Adrenal gland (tissue), 12 donors: ENCODE data around the gene NR1H4. TPM values are rescaled to one million over a fixed set of nuclear protein-coding genes. Genes with fewer than 3 reads are reported as not detected.
A peak's percentile ranks its signal among the peaks of the same experiment; 100 is the strongest.

Experiments
- DNase-seq, 7 donors: peaks; one replicate each; pipeline ENCODE4 v3.0.0-alpha.2; 2019 to 2020
- H3K27ac ChIP-seq, 5 donors: fragments of 200-600 bp; sonication (generic) in 4 of 5; 1 replicate in 3 of 5; 2 replicates in 2 of 5; pipeline versions ENCODE4 v1.5.1 to v1.8.0; 2016 to 2020; ENCODE audit warnings: mild to moderate bottlenecking in 1 of 5
- H3K27me3 ChIP-seq: fragments of 200-600 bp; 2 replicates; pipeline ENCODE4 v1.8.0; 2021
- H3K36me3 ChIP-seq, 2 donors: fragments of 200-600 bp; replicated peaks in 1 of 2; 1 replicate in 1 of 2; 2 replicates in 1 of 2; pipeline versions ENCODE4 v1.5.1 to v1.8.0; 2018 to 2022
- H3K4me1 ChIP-seq, 2 donors: fragments of 200-600 bp; replicated peaks in 1 of 2; 1 replicate in 1 of 2; 2 replicates in 1 of 2; pipeline versions ENCODE4 v1.5.1 to v1.8.0; 2018 to 2021
- H3K4me3 ChIP-seq, 4 donors: fragments of 200-600 bp; sonication (generic) in 3 of 4; one replicate each; pipeline ENCODE4 v1.5.1; 2016 to 2018
- H3K9me3 ChIP-seq, 3 donors: fragments of 200-600 bp; sonication (generic) in 1 of 3; replicated peaks in 1 of 3; 1 replicate in 2 of 3; 2 replicates in 1 of 3; pipeline versions ENCODE4 v1.5.1 to v1.8.0; 2016 to 2021
- POLR2A ChIP-seq, 2 donors: fragments of 450-650 bp; IDR thresholded peaks; one replicate each; pipeline ENCODE4 v1.6.1; 2017; ENCODE audit warnings: antibody characterized with exemption in 2 of 2, mild to moderate bottlenecking in 2 of 2, moderate library complexity in 1 of 2
- WGBS, 4 donors: extraction: QIAGEN DNeasy Blood & Tissue Kit in 2 of 4; methylation state at CpG; one replicate each; pipeline versions ENCODE4 v1.1.5 to v1.1.7; 2013 to 2017; 5-methylcytosine and 5-hydroxymethylcytosine counted together
- intact Hi-C, 2 donors: fragments of 100-400 bp; cut with DNase I; formaldehyde crosslinking; loops; one replicate each; pipeline versions ENCODE4 v1.14.1 to v1.15.0; 2022 to 2023
- polyA plus RNA-seq, 3 donors: library from polyadenylated mRNA; stranded (reverse); fragments of 200-250 nt in 2 of 3; fragments of 350-450 nt in 1 of 3; fragmentation: Illumina TruSeq in 1 of 3; extraction: RNeasy Lipid Tissue Mini Kit (QIAGEN cat#74804) in 1 of 3; gene quantifications; one replicate each; pipeline ENCODE4 v1.2.3, GENCODE V29; 2013 to 2014
- total RNA-seq, 9 donors: library from RNA; depleted of rRNA in 4 of 9; stranded (reverse); fragments of >200 nt in 4 of 9; fragments of 120-200 nt in 1 of 9; fragmentation: NEBNext Ultra II Directional in 1 of 9; extraction: Animal tissue kit (Norgen Biotek cat#: 25700) in 1 of 9; gene quantifications; one replicate each; pipeline versions ENCODE4 v1.1.0 to v1.2.4, GENCODE V29; 2013 to 2023
- TF ChIP-seq, protein P1 (sequence below), 6 experiments: fragments of 450-650 bp in 4 of 6; fragments of 200-600 bp in 2 of 6; sonication (generic) in 1 of 6; IDR thresholded peaks; 1 replicate in 5 of 6; 2 replicates in 1 of 6; pipeline versions ENCODE4 v1.5.1 to v1.8.0; 2016 to 2021; ENCODE audit warnings: antibody characterized with exemption in 6 of 6, mild to moderate bottlenecking in 2 of 6, moderate library complexity in 1 of 6
- donor health status: healthy with polysubstance abuse.
- donor health status: Bipolar disorder and iron deficiency.
- donor health status: DM: yes; HTN: yes; CAD: no.
- donor health status: DM: no; HTN: no; CAD: no.
- donor health status: DM: no; HTN: no; CAD: no.
- donor health status: DM: yes; HTN: yes; CAD: no.

The NR1H4 gene
- total and polyA plus RNA-seq, 12 donors: 17.2 to 66.9 (median 41.0) TPM

DNA sequence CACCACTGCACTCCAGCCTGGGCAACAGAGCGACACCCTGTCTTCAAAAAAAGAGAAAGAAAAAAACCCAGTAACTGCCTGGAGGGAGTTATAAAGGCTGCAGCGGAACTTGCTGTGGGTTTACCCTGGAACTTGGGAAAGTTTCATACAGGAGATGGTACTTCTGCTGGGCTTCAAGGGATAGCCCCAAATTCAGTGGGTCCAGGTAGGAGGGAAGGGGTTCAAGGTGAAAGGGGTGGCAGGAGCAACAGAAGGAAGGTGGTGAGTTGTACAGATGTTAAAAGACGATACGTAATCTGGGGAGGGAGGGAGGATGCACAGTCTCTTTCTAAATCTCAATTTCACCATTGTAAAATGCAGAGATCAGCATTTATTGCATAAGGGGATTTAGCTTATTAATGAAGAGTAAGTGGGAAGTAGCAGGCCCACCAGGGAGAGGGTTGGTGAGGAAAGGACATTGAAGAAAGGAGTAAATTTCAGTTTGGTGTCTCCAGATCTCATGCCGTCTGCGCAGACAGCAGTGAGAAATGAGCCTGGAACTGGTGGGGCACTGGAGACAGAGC is 91.3 kb downstream of the NR1H4 start:
- no peak for DNase-seq
- TF ChIP-seq POLR2A (IDR thresholded peaks at IDR 0.05): no peak
- 85 to 91% (median 90%) methylated on average over 6 of the region's 6 CpGs for WGBS, 4 donors
- Histone ChIP-seq H3K27me3 (no peaks in the 10 kb centered on the region), H3K4me1 (no peaks in the 10 kb centered on the region), H3K4me3 (no peak overlapping the region), H3K27ac (no peak overlapping the region), H3K36me3 (no peaks in the 10 kb centered on the region), H3K9me3 (no peaks in the 10 kb centered on the region)
- intact Hi-C loops: no loop called here

DNA sequence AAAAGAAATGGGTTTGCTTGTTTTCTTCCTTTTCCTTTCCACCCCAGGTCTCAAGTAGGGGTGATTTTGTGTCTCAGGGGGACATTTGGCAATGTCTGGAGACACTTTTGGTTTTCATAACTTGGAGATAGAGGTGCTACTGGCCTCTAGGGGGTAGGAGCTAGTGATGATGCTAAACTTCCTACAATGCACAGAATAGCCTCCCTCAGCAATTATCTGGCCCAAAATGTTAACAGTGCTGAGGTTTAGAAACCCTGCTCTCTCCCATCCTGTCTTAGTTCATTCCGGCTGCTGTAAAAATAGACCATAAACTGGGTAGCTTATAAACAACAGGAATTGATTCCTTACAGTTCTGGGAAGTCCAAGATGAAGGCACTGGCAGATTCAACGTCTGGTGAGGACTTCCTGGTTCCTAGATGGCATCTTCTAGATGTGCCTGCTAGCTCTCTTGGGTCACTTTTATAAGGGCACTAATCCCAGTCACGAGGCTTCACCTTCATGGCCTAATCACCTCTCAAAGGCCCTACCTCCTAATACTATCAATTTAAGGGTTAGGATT is 92.4 kb downstream of the NR1H4 start:
- Histone ChIP-seq H3K4me1 (no peaks in the 10 kb centered on the region), H3K36me3 (no peaks in the 10 kb centered on the region), H3K27ac (peak overlapping the region in 1 of 5 donors; percentile 0), H3K27me3 (no peaks in the 10 kb centered on the region), H3K9me3 (no peaks in the 10 kb centered on the region), H3K4me3 (no peak overlapping the region)
- intact Hi-C loops: no loop called here
- 58 to 73% (median 67%) methylated on average over 3 of the region's 3 CpGs for WGBS, 4 donors
- DNase-seq: no peak
- TF ChIP-seq, protein P1, sequence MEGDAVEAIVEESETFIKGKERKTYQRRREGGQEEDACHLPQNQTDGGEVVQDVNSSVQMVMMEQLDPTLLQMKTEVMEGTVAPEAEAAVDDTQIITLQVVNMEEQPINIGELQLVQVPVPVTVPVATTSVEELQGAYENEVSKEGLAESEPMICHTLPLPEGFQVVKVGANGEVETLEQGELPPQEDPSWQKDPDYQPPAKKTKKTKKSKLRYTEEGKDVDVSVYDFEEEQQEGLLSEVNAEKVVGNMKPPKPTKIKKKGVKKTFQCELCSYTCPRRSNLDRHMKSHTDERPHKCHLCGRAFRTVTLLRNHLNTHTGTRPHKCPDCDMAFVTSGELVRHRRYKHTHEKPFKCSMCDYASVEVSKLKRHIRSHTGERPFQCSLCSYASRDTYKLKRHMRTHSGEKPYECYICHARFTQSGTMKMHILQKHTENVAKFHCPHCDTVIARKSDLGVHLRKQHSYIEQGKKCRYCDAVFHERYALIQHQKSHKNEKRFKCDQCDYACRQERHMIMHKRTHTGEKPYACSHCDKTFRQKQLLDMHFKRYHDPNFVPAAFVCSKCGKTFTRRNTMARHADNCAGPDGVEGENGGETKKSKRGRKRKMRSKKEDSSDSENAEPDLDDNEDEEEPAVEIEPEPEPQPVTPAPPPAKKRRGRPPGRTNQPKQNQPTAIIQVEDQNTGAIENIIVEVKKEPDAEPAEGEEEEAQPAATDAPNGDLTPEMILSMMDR (IDR thresholded peaks at IDR 0.05): no peak
- TF ChIP-seq POLR2A (IDR thresholded peaks at IDR 0.05): no peak

DNA sequence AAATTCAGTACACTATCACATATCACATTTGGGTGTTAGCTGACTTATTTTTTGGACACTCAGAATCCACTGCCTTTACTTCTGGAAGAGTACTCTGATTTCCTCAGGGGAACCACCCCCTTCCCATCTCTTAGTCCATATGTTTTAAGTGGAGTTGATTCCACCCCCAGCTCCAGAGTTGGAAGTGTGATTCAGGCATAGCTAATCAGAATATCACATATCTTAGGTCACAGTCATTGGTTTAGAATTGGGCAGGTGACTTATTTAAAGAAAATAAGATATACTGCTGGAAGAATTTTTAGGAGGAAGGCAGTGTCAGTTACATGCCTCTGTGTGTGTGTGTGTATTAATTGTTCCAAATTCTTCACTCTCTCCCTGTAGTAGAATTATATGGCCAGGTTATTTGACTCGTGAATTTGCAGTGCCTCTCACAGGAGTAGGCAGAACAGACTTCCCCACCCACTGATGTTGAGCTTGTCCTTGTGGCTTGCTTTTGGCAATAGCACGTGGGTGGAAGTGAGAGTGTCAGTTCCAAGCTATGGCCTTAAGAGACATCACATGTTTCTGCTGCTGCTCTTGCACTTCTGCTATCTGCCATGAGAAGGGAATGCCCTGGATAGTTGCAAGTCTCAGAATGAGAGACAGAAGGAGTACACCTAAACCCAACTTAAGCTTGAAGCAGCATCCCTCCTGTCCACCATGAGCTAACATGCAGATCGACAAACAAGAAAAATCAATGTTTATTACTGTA is 93.4 kb downstream of the NR1H4 start:
- no peaks in the 10 kb centered on the region for H3K36me3 ChIP-seq
- intact Hi-C loops: no loop called here
- no peaks in the 10 kb centered on the region for H3K9me3 ChIP-seq
- WGBS, 4 donors: 24 to 34% (median 26%) methylated on average over 3 of the region's 3 CpGs
- no peak overlapping the region for H3K4me3 ChIP-seq
- H3K27ac ChIP-seq: peak overlapping the region in 2 of 5 donors; percentile 18 to 27
- DNase-seq: peak; percentile 30 to 76 (median 56)
- H3K27me3 ChIP-seq: no peaks in the 10 kb centered on the region
- TF ChIP-seq, protein P1 (IDR thresholded peaks at IDR 0.05): no peak
- no peak for TF ChIP-seq POLR2A (IDR thresholded peaks at IDR 0.05)
- no peaks in the 10 kb centered on the region for H3K4me1 ChIP-seq

DNA sequence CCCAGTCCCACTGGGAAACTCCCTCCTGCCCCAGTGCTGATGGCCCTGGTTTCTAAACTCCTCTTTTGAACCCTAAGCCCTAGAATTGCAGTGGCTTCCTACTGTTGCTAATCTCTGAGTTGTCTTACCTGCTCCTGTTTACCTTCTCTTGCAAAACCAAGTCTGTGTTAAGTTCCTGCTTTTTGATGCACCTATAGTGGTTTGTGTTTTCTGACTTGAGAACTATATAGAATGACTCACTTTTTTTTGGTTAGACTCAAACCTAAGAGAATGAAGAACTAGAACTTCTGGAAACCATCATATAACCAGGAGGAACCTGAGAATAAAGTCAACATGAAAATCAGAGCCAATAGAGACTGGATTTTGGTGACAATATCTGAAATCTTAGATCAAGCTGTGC is 94.3 kb downstream of the NR1H4 start:
- H3K27me3 ChIP-seq: no peaks in the 10 kb centered on the region
- intact Hi-C loops: no loop called here
- peak overlapping the region in 2 of 5 donors; percentile 18 to 27 for H3K27ac ChIP-seq

More for the DNA sequence above, 94.3 kb downstream of the NR1H4 start:
- no peak for TF ChIP-seq POLR2A (IDR thresholded peaks at IDR 0.05)
- TF ChIP-seq, protein P1 (IDR thresholded peaks at IDR 0.05): no peak
- peaks cover 1 to 4% of the 10 kb centered on the region in 2 donors for H3K4me1 ChIP-seq
- no peak for DNase-seq
- H3K9me3 ChIP-seq: no peaks in the 10 kb centered on the region
- no peaks in the 10 kb centered on the region for H3K36me3 ChIP-seq
- no peak overlapping the region for H3K4me3 ChIP-seq
